Activated naive CD8-positive, alpha-beta T cell (primary cell): Measurements from ENCODE around the gene COPS7B.
A peak's percentile ranks its signal among the peaks of the same experiment; 100 is the strongest.

ENCODE experiments used
- H3K27ac Mint-ChIP-seq: one replicate; pipeline ENCODE4 v1.8.0; 2021; ENCODE audit warnings: mixed read lengths
- H3K27me3 Mint-ChIP-seq: one replicate; pipeline ENCODE4 v1.8.0; 2021; ENCODE audit warnings: mixed read lengths
- H3K36me3 Mint-ChIP-seq: one replicate; pipeline ENCODE4 v1.8.0; 2021; ENCODE audit warnings: mixed read lengths
- H3K4me1 Mint-ChIP-seq: one replicate; pipeline ENCODE4 v1.8.0; 2021; ENCODE audit warnings: low read depth, mixed read lengths
- H3K4me3 Mint-ChIP-seq: one replicate; pipeline ENCODE4 v1.8.0; 2021; ENCODE audit warnings: mild to moderate bottlenecking, mixed read lengths
- H3K9me3 Mint-ChIP-seq: one replicate; pipeline ENCODE4 v1.8.0; 2021; ENCODE audit warnings: low read depth, mixed read lengths

COPS7B gene

DNA sequence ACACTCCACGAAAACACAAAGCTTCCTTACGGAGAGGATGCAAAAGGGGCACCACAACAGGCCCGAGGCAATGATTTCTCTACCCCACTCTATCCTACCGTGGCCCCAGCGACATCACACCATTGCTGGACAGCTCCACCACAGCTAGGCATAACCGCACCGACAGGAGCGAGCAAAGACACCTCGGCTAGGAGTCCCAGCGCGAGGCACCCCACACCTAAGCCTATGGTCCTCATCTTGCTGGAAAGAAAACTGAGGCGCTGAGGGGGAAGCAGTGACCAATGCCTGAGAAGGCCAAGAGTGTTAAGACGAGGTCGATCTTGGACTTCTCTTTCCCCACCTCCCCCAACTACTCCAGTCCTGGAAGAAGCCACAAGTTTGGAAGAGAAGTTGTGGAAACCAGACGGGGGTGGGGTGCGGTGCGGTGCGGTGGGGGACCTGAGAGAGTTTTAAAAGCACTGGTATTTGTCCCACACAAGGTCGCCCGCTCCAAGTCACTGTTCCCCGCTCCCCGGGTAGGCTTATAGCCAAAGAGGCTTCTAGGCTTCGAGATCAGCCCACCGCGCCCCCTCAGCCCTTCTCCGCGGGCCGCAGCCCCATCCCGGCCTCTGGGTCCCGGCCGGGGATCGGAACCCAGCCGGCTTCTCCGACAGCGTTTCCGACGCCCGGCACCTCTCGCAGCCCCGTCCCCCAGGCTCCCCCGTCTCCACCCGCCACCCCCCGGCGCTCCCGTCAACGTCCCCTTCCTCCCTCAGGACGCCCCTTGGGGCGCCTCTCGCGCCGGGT is 5.9 kb upstream of the COPS7B start:
- no peaks in the 10 kb centered on the region for H3K9me3 Mint-ChIP-seq
- peaks cover 2% of the 10 kb centered on the region for H3K36me3 Mint-ChIP-seq
- peak overlapping the region; percentile 95 for H3K27ac Mint-ChIP-seq
- H3K27me3 Mint-ChIP-seq = no peaks in the 10 kb centered on the region
- H3K4me3 Mint-ChIP-seq = peak overlapping the region; percentile 97
- H3K4me1 Mint-ChIP-seq = peaks cover 46% of the 10 kb centered on the region

DNA sequence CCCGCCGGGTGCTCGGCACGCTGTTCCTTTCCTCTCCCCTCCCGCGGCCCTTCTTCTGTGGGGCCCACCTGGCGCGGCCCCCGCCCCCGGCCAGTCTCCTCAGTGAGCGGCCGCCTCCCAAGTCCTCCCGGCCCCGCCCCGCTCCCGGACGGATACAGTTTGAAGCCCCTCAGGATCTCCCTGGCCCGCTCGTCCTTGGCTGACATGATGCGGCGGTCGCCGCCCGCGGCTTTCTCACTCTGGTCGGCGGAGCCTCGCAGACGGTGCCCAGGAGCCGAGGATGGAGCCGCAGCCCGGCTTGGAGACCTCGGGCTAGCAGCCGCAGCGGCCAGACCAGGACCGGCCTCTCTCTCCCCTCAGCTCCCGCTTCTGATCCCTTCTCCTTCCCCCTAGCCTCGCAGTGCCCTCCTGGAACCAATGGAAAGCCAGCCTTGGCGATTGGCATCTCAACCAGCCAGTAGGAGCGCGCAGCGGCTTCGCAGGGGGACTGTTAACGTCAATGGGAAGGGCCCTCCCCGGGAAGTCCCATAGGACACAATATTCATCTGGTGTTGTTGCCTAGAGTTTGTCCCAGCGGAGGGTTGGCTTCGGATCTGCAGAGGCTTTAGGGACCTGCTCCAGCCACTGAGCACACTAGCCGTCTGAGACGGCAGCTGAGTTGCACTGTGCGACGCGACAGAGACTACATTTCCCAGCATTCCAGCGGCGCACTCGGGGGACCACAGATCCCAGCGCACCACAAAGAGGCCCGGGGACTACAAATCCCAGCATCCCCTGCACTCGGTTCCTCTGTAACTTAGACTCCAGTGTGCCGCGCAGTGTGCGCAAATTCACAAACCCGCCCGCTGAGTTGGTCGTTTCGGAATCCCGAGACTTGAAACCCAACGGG is 5.1 kb upstream of the COPS7B start, which contains the start of gene PDE6D:
Gene PDE6D (minus strand): TSS at position 374 of the 889 bp plus-strand sequence. CDS start 168 bp downstream, at position 206.
- H3K36me3 Mint-ChIP-seq = peaks cover 2% of the 10 kb centered on the region
- H3K27me3 Mint-ChIP-seq = no peaks in the 10 kb centered on the region
- H3K4me1 Mint-ChIP-seq = peaks cover 53% of the 10 kb centered on the region
- H3K9me3 Mint-ChIP-seq = no peaks in the 10 kb centered on the region
- H3K27ac Mint-ChIP-seq = peak within 1 kb of the TSS; percentile 95
- peak within 1 kb of the TSS; percentile 97 for H3K4me3 Mint-ChIP-seq

DNA sequence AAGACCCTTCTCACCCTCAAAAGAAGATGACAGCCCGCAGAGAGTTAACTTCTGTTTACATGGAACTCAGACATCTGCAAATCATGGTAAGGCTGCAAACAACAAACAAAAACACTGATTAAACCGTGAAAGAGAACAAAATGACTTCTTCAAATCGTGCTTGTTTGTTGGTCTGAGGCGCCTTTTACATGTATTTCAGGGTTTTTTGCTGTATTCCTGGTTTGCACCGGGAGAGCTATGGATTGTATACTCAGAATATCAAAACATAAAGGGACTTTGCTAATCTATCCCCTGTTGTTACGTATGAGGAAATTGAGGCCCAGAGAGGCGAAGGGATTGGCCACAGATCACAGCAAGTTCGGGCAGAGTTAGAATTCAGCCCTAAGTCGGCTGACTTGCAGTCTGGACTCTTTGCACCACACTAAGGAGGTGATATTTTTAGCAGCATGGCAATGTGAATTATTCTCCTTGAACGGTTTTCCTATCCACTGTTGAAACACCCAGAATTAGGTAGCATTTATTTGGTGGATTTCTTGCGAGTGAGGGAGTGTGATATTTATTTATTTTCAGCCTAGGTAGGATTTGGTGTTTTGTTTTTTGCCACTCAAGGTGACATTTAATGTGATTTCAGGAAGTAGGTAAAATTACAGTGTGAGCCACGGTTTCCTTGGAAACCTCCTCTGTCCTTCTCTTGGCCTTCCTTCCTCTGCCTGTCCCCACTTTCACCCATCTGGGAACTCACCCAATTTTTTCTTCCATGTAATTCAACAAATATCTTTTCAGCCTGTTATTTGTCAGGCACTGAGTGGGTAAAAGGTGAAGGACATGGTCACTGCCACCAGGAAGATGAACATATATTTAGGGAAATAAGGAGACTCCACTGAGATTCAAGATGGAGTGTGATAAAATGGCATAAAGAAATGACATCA is 4.2 kb upstream of the COPS7B start:
- no peaks in the 10 kb centered on the region for H3K36me3 Mint-ChIP-seq
- peak overlapping the region; percentile 97 for H3K4me3 Mint-ChIP-seq
- no peaks in the 10 kb centered on the region for H3K9me3 Mint-ChIP-seq

DNA sequence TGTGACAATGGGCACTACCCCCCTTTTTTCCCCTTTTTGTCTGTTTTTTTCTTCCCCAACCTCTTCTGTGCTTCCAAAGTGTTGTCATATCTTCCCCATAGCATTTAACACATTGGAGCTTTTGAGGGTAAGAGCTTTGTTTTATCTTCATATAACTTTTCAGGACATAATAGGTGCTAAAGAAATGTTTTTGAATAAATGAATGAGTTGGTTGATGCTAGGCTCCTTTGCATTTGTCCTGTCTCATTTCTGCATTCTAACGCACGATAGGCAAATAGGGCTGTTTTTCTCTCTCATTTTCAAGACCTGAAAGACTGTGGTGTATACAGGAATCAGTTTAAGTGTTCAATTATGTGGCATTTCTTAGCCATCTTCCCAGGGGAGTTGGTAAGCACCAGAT is 832 bp upstream of the COPS7B start:
- no peaks in the 10 kb centered on the region for H3K36me3 Mint-ChIP-seq
- peaks cover 69% of the 10 kb centered on the region for H3K4me1 Mint-ChIP-seq
- H3K9me3 Mint-ChIP-seq = no peaks in the 10 kb centered on the region
- H3K27ac Mint-ChIP-seq = peak overlapping the region; percentile 92
- peak overlapping the region; percentile 96 for H3K4me3 Mint-ChIP-seq
- H3K27me3 Mint-ChIP-seq = no peaks in the 10 kb centered on the region

More for the DNA sequence above, 4.2 kb upstream of the COPS7B start:
- Mint-ChIP-seq H3K4me1 (peaks cover 55% of the 10 kb centered on the region), H3K27ac (peak overlapping the region; percentile 95), H3K27me3 (no peaks in the 10 kb centered on the region)

DNA sequence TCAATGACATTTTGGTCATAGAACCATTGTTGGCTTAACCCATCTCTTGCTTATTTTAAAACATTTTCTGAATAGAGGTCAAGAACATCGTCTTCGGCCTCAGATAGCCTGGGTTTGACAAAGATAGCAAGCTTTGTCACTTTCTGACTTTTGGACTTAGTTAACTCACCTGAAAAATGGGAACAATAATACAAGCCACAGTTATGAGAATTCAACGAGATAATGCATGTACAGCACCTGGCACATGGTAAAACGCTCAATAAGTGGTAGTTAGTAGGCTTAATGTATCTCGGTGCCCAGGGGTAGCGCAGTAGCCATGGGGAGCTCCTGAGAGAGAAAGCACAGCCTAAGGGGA is 446 bp upstream of the COPS7B start:
- no peaks in the 10 kb centered on the region for H3K27me3 Mint-ChIP-seq
- H3K36me3 Mint-ChIP-seq = no peaks in the 10 kb centered on the region
- peak overlapping the region; percentile 96 for H3K4me3 Mint-ChIP-seq
- no peaks in the 10 kb centered on the region for H3K9me3 Mint-ChIP-seq
- peak overlapping the region; percentile 92 for H3K27ac Mint-ChIP-seq
- H3K4me1 Mint-ChIP-seq = peaks cover 69% of the 10 kb centered on the region

DNA sequence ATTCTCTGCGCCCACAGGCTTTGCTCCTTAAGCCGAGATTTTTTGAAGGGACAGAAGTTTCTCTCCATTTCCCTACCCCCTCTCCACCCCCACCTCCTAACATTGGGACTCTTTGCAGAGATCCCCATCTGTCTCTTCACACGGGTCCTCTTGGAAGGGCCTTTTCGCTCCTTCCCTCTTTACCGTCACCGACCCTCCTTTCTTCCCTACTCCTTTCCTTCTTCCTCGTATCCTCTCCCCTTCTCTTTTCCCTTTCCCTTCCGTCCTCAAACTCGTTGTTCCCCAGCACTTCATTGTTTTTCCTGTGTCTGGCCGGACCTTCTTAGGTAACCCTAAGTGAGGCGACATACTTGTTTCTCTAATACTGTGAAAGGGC is 660 bp downstream of the COPS7B start:
- Mint-ChIP-seq H3K4me1 (peaks cover 71% of the 10 kb centered on the region), H3K9me3 (no peaks in the 10 kb centered on the region), H3K36me3 (no peaks in the 10 kb centered on the region), H3K27ac (peak overlapping the region; percentile 84), H3K4me3 (peak overlapping the region; percentile 96), H3K27me3 (no peaks in the 10 kb centered on the region)

DNA sequence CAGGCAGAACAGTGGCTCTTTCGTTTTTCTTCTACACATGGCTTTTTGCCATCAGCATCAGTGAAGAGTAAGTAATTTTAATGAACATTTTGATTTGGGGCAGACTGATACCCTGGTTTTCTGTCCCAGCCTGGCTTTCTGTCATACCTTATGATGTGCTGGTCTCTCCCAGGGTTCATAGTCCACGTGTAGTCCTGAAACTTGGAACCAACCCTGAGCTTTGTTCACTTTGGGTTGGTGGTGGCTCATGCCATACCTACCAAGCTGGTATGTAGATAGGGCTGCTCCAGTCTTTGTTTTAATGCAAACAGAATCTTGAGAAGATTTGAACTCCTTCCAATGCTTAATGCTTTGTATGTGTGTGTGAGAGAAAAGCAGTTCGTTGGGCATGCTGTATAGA is 4.9 kb downstream of the COPS7B start:
- H3K27me3 Mint-ChIP-seq = no peaks in the 10 kb centered on the region
- H3K36me3 Mint-ChIP-seq = peaks cover 4% of the 10 kb centered on the region

DNA sequence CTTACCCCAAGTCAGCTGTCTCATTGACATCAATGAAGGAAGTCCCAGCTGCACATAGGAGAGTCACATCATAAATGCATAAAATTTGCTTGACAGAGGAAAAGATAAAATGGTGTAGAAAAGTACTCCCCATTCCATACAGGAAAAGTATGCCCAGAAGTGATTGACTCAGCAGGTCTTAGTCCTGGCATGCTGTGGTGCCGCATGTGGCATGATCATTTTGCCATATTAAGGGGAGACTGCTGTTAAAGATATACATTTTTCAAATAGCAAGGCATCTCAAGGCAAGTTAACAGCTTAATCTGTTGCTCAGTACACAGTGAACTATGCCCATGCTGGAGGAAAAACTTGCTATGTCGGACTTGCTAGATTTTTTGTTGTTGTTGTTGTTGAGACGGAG is 8.1 kb downstream of the COPS7B start:
- Mint-ChIP-seq H3K27me3 (no peaks in the 10 kb centered on the region), H3K9me3 (no peaks in the 10 kb centered on the region), H3K4me1 (peaks cover 22% of the 10 kb centered on the region), H3K27ac (no peak overlapping the region), H3K4me3 (no peak overlapping the region), H3K36me3 (peaks cover 8% of the 10 kb centered on the region)

More for the DNA sequence above, 4.9 kb downstream of the COPS7B start:
- Mint-ChIP-seq H3K4me3 (no peak overlapping the region), H3K27ac (no peak overlapping the region), H3K9me3 (no peaks in the 10 kb centered on the region), H3K4me1 (peaks cover 43% of the 10 kb centered on the region)

DNA sequence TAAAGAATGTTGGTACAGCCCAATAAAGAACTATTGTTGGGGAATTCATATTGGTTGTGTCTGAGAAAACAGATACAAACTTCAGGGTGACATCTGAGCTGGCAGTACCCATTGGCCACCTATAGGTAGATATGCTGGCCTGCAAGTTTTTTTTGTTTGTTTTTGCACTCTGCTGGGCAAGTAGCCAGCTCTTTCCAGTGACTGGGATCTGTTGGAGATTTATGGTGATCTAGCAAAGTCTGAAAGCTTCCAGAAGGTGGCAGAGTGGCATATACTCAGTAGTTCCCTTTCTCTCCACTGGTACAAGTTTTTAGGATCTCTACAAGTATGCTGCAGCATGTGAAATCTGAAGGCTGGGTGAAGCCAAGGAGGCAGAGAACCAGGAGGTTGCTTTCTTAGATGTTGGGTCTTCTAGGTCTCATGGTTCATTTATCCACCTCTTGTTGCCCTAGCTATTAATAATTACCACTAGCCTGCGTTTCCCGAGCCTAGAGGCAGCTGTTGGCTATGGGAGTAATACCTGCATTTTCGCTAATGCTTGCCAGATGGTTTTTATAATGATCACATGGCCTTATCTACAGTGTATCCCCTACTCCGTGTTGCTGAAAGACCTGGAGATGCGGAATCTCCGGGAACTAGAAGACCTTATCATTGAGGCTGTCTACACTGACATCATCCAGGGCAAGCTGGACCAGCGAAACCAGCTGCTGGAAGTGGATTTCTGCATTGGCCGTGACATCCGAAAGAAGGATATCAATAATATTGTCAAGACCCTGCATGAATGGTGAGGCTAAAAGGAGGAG is 9.5 kb downstream of the COPS7B start:
- Mint-ChIP-seq H3K27me3 (no peaks in the 10 kb centered on the region), H3K27ac (no peak overlapping the region), H3K9me3 (no peaks in the 10 kb centered on the region), H3K36me3 (peaks cover 10% of the 10 kb centered on the region), H3K4me3 (no peak overlapping the region), H3K4me1 (peaks cover 13% of the 10 kb centered on the region)

DNA sequence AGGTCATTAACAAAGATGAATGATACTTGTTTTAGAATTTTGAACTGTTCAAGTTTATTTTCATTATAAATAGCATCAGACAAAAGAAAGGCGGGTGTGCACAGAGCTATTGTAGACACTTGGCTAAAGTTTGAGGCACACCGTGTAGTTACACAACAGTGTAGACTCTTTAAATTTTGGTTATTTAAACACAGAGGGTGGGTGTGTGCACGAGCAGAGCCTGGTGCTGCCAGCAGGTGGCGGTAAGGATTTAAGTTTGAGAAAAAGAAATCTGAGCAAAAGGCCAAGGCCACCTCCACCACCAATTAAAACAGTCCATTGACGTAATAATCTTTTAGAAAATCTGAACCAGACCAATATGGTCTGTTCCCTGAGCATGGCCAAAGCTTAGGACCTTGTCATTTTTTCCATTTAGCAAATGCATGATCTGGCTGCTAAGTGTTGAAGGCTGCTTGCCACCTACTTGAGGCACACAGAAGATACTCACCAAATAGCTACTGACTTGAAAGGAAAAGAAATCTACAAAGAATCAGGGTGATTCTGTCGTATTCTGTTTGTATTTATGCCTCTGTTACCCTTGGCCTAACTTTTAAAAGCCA is 14.3 kb downstream of the COPS7B start:
- Mint-ChIP-seq H3K9me3 (no peaks in the 10 kb centered on the region), H3K27ac (no peak overlapping the region), H3K36me3 (peaks cover 8% of the 10 kb centered on the region), H3K27me3 (no peaks in the 10 kb centered on the region), H3K4me3 (no peak overlapping the region), H3K4me1 (peaks cover 2% of the 10 kb centered on the region)

DNA sequence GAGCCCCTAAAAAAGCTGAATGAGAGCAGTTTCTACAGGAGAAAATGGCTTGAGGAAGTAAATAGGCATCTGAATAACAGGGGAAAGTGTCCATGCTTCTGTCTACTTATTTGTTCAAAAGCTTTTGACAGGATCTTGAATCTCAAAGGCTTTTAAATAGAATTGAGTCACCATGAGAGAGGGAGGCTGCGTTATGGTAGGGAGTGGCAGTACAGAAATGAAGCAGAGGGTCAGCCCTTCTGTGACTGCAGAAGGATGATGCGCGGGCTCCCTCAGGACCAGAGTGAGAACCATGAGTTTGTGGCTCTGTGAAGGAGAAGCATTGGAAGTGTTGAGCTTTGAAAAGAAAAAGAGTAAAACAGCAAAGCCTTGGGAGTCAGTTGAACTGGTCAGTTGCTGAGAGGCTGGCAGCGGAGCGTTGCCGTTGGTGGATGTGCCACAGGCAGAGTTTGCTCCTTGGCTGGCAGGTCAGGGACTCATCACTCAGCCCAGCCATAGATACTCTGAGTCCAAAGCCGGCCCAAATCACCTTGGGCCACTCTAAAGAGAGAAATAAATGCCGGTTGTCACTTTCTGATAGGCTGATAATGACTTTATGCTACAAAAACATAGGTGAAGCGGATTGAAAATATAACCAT is 17.4 kb downstream of the COPS7B start:
- H3K9me3 Mint-ChIP-seq = no peaks in the 10 kb centered on the region
- peaks cover 2% of the 10 kb centered on the region for H3K4me1 Mint-ChIP-seq
- peaks cover 4% of the 10 kb centered on the region for H3K36me3 Mint-ChIP-seq
- H3K27me3 Mint-ChIP-seq = no peaks in the 10 kb centered on the region
- no peak overlapping the region for H3K4me3 Mint-ChIP-seq
- H3K27ac Mint-ChIP-seq = no peak overlapping the region

DNA sequence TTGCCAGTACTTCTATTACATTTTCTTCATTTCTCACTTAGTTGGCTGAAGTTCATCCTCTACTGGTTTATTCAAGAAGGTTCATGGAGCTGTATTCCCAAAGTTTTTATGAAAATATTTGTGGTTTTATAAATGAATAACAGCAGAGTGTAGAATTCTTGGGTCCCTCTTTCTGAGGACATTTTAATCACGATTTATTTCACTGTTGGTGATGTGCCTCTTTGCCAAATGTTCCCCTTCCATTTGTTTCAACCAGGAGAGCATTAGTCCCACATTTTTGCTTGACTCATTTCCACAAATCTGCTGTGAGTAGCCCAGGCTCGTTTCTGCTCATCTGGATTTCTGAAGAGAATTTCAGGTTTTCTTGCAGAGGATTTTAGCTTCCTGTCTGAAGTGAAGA is 20.8 kb downstream of the COPS7B start:
- Mint-ChIP-seq H3K4me1 (peaks cover 2% of the 10 kb centered on the region), H3K9me3 (no peaks in the 10 kb centered on the region), H3K36me3 (peaks cover 2% of the 10 kb centered on the region), H3K27me3 (no peaks in the 10 kb centered on the region), H3K27ac (no peak overlapping the region), H3K4me3 (no peak overlapping the region)

DNA sequence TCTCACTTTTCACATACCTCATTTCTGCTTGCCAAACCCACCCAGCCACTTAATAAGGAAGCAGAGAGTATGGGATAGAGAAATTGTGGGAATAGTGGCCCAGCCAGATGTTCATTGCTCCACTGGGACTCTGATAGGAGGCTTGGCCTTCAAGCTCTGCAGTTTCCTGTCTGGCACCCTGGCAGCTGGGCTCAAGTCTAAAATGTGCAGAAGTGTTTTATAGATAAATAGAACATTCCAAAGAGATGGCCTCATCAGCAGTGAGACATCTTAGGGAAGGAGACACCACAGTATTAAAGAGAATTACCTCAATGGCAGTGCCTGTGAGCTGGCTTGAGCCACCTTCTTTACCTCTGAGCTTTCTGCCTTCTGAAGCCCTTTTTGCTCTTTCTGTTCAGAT is 24.7 kb downstream of the COPS7B start:
- H3K4me3 Mint-ChIP-seq = no peak overlapping the region
- H3K4me1 Mint-ChIP-seq = no peaks in the 10 kb centered on the region
- H3K27ac Mint-ChIP-seq = no peak overlapping the region
- H3K36me3 Mint-ChIP-seq = peaks cover 17% of the 10 kb centered on the region
- no peaks in the 10 kb centered on the region for H3K27me3 Mint-ChIP-seq
- no peaks in the 10 kb centered on the region for H3K9me3 Mint-ChIP-seq
